ENCODE data around the gene BNC2. TPM values are rescaled to one million over a fixed set of nuclear protein-coding genes. Genes with fewer than 3 reads are reported as not detected.

Gene BNC2
- polyA plus RNA-seq, 1 donor = 4.6 TPM

- peak; percentile 24 for DNase-seq (ENCODE audit: low read depth)
These were observed 453.3 kb downstream of the BNC2 start for GRCh38 chr9:16417161-16417560.

GRCh38 chr9:16414451-16414850 lies 456.0 kb downstream of the BNC2 start:
- DNase-seq (ENCODE audit: low read depth) = no peak

- DNase-seq (ENCODE audit: low read depth) = no peak
These were observed 456.9 kb downstream of the BNC2 start for GRCh38 chr9:16413509-16414016.

DNA sequence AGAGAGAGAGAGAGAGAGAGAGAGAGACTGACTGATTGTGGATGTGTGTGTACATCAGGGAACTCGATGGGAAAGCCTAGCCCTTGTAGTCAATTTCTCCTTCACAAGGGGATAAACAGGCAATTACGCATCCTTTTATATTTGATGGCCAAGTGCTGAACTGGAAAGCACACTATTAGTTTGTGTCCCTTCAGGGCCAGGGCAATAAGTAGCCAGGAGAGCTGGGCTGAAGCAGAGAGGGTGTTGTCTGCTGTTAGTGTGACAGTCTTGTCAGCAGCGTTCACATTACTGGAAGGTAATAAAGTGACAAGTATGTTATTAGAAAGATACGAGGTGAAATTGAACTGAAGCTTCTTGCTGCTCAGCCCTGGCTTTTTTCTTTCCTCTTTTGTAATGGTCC lies 457.7 kb downstream of the BNC2 start:
- DNase-seq (ENCODE audit: low read depth) = no peak

GRCh38 chr9:16411311-16411710 lies 459.2 kb downstream of the BNC2 start:
- DNase-seq (ENCODE audit: low read depth) = no peak

- DNase-seq (ENCODE audit: low read depth) = no peak
These were observed 459.7 kb downstream of the BNC2 start for GRCh38 chr9:16410601-16411280.

DNA sequence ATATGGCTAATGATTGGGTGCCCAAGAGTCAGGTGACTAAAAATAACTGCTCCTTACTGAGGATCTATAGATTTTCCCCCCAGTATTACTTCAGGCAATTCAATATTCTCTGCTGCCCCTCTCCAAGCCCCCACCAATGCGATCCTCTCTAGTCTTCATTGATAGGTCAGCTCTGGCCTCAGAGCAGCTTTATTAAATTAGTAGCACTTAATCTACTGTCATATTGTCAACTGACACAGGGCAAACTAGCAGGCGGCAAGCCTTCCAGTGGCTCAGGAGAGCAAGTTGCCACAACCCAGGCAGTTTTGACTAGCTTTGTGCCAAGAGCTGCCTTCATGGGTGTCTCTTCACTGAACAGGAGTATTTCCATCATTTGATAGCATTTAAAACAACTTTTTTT lies 462.9 kb downstream of the BNC2 start:
- DNase-seq (ENCODE audit: low read depth) = no peak

DNA sequence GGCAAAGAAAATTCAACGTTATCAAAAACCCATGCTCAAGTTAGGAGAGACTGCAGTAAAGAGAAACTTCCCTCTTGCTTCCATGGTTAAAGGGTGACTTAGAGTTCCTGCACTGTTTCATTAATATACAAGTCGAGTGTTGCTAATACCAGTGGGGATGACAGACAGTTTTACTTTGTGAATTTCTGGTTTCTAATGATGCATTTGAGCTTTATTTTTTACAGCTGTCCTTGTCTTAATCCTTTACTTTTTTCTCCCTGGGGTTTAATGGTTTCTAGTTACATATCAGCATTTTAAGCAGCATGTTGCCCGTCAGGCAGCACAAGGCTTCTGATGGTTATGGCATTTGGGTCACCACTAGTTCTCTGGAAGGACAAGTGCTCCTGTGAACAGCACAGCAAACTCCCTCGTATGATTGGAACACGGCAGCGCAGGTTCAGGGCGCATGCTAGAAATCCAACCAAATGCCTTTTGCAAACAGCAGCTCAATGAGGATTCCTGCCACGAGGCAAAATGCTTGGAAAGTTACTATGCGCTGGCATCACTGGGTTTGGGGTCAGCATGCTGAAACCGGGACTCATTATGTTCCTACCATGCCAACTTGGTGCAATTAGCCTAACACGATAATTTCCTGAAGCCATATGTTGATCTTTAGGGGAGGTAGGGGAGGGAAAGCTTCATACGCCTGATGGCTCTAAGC lies 463.8 kb downstream of the BNC2 start:
- no peak for DNase-seq (ENCODE audit: low read depth)

DNA sequence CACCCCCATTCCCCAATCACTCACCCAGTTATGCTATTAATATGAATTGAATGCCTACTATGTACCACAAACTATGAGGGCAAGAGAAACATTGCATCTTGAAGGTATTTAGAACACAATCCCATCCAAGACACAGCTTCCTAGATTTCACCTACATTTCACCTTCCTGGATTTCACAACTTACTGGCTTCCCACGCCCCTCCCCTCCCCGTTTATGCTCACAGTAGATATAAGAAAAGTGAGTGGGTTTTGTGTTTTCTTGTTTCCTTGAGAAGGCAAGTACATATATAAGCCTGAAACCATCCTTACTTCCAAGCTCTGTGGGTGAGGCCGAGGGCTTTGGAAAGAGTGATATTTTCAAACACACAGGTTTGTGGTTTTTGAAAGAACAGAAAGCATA lies 465.0 kb downstream of the BNC2 start:
- DNase-seq (ENCODE audit: low read depth) = no peak

DNA sequence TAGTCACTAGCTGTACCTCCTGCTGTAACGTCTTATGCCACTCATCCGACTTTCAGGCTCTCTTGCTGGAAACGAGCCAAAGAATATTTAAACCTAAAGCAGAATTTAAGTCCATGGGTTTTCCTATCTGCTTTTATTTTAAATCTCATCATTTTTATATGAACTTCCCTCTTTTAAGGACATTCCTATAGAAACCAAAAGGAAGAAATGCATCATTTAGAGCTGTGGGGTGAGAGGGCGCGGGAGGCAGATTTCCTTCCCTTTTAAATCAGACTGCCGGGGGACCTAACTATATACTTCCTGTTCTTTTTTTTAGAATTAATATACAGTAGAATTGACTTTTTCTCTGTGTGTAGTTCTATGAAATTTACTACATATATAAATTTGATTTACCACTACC lies 468.8 kb downstream of the BNC2 start:
- DNase-seq (ENCODE audit: low read depth) = no peak

DNA sequence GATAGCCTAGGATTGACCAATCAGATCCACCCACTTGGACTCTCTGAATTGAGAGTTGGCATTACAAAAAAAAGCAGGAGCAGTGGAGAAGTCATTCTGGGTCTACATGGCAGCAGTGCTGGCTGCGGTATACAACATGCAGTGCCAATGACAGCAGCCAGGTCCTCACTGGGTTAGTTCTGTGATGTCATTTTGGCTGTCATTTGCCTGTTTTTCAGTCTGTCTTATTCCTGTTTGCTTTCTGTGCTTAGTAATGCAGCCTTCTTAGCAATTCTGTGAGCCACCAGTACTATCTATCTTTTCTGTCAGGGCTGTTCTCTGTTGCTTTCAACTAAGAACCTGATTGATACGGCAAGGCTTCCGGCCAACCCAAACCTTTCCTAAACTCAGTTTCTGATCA lies 471.8 kb downstream of the BNC2 start:
- no peak for DNase-seq (ENCODE audit: low read depth)

- DNase-seq (ENCODE audit: low read depth) = no peak
These were observed 474.1 kb downstream of the BNC2 start for GRCh38 chr9:16396389-16396788.

- no peak for DNase-seq (ENCODE audit: low read depth)
These were observed 479.1 kb downstream of the BNC2 start for GRCh38 chr9:16391369-16391768.

DNA sequence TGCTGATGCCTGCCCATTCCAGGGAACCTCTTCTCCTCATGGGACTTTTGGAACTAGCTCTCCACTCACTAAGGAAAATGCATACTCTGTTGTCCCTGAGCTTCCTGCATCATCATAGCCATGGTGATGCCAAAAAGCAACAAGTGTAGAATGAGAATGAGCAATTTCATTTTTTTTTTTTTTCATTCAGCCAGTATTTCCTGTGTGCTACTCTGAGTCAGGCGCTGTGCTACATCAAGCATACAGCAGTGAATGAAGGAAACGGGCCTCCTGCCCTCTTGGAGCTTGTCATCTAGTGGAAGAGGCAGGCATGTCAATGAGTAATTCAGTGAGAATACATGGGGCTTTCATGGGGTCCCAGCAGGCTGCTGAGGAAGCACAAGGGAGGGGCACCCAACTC lies 483.1 kb downstream of the BNC2 start:
- no peak for DNase-seq (ENCODE audit: low read depth)

DNA sequence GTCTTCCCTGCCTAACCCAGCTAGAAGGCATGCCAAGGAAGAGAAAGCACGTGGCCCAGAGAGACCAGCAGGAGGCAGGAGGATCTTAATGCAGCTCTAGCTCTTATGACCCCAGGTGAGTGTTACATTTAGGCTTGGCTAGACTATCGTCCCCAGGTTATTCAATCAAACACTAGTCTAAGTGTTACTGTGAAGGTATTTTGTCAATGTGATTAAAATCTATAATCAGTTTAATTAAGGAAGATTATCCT lies 483.7 kb downstream of the BNC2 start:
- DNase-seq (ENCODE audit: low read depth) = no peak

- DNase-seq (ENCODE audit: low read depth) = no peak
These were observed 484.3 kb downstream of the BNC2 start for GRCh38 chr9:16386007-16386826.

- DNase-seq (ENCODE audit: low read depth) = no peak
These were observed 484.9 kb downstream of the BNC2 start for GRCh38 chr9:16385590-16385989.

- no peak for DNase-seq (ENCODE audit: low read depth)
These were observed 485.5 kb downstream of the BNC2 start for GRCh38 chr9:16384993-16385392.

GRCh38 chr9:16377311-16377710 lies 493.2 kb downstream of the BNC2 start:
- DNase-seq (ENCODE audit: low read depth) = no peak

GRCh38 chr9:16371306-16371705 lies 499.2 kb downstream of the BNC2 start:
- no peak for DNase-seq (ENCODE audit: low read depth)

GRCh38 chr9:16370647-16371046 lies 499.8 kb downstream of the BNC2 start:
- no peak for DNase-seq (ENCODE audit: low read depth)

- DNase-seq (ENCODE audit: low read depth) = no peak
These were observed 501.0 kb downstream of the BNC2 start for GRCh38 chr9:16369427-16369826.
